Limb (tissue), 2 donors: ENCODE results near the gene CAMK2N1.
"Not testable (repeated sequence)": the region's sequence is repeated elsewhere in the genome, so short reads cannot be mapped to it uniquely, and the experiment has no call there.

Source experiments
- DNase-seq, 2 donors: peaks; one replicate each; pipeline ENCODE4 v3.0.0-alpha.2; 2016; ENCODE audit errors: extremely low spot score in 2 of 2

CAMK2N1 gene

GRCh38 chr1:20485527-20486456 is at the start of gene CAMK2N1:
TSS of gene CAMK2N1 (minus strand) at chr1:20486210. CDS start at chr1:20485379, 831 bp downstream.
- DNase-seq: peak; percentile 23 to 83

DNA sequence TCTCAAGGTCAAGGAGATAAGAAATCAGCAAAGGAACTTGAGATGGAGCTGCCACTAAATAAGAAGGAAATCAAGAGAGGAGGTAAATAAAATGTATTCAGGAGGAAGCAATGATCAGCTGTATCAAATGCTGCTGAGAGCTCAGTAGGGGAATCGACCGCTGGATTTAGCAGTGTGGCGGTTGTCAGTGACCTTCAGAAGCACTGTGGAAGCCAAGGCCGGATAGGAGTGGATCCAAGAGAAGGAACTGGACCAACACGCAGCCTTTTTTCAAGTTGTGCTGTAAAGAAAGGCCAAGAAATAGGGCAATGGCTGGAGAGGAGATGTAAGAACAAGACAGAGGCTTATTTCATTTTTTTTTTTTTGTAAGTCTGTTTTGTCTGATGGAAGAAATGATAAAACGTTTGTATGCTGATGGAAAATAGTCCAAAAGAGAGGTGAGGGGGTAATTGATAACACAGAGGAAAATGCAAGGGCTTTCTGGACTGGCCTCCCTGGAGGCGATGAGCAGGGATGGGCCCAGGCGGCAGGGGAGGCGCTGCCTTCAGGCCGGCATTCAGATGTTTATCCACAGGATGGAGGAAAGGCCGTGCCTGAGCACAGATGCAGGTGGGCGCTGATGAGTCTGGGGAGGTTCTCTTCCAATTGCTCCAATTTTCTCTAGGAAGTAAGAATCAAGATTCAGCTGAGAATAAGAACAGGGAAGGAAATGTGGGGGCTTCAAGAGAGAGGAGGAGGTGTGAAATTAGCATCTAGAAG is 48.8 kb upstream of the CAMK2N1 start:
- DNase-seq: no peak

- DNase-seq: no peak
Observed at GRCh38 chr1:20533635-20534034, 47.6 kb upstream of the CAMK2N1 start.

- no peak for DNase-seq
Observed at GRCh38 chr1:20530901-20531300, 44.9 kb upstream of the CAMK2N1 start.

GRCh38 chr1:20530306-20530705 is 44.3 kb upstream of the CAMK2N1 start:
- no peak for DNase-seq

DNA sequence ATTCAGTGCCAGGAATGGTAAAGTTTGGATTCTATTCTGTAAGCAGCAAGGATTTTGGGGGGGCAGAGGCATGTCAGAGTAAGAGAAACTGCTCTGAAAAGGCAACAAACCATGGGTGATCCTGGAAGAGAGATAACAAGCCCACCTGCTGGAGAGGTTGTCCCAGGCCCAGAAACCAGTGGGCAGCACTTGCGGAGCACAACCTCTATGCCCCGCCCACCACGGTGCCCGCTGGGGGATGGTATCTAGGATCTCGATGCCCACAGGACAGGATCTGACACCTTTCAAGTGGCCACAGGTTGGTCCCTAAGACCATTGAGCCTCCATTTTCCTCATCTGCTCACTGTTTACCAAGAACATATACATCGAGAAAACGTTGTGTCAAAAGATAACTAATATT is 42.2 kb upstream of the CAMK2N1 start:
- DNase-seq: no peak

GRCh38 chr1:20526267-20526666 is 40.3 kb upstream of the CAMK2N1 start:
- DNase-seq: no peak

DNA sequence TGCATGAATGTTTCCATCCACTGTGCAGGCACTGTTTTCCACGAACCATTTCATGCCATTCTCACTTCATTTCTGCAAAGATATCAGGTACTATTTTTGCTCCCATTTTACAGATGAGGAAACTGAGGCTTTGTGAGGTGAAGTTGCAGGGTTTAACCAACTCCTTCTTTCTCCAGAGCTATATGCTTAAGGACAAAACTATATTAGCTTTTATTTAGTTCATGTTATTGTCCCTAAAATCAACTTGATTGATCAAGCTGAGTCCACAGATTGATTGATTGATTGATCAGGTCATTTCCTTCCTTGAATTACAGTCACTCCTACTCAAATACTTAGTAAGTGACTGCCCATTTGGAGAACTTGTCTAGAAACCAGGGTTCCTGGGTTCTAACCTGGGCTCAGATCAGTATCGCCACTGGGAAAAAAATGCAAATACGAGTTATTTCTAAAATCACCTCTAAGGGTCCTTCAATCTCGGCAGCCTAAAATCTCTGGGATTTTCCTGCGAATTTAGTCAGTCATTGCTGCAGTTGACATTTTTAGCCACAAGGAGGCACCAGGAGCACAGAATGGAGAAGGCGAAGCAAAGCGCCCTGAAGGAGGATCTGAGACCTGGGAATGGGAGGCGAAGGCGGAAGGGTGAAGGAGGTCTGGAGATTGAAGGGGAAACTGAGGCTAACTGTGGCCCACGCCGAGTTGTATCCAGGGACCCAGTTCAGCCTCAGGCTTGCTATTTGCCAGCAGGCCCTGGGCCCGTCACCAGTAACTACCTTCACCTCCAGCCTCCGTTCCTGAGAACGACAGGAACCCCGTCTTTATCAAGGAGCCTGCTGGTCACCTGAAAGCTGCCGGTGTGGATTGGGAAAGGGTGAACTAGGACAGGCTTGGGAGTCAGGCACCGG is 36.2 kb upstream of the CAMK2N1 start:
- DNase-seq: peak; percentile 77 to 88

GRCh38 chr1:20519609-20520262 is 33.7 kb upstream of the CAMK2N1 start:
- DNase-seq: not testable (repeated sequence)

- DNase-seq: no peak
Observed at GRCh38 chr1:20511518-20512428, 25.8 kb upstream of the CAMK2N1 start.

DNA sequence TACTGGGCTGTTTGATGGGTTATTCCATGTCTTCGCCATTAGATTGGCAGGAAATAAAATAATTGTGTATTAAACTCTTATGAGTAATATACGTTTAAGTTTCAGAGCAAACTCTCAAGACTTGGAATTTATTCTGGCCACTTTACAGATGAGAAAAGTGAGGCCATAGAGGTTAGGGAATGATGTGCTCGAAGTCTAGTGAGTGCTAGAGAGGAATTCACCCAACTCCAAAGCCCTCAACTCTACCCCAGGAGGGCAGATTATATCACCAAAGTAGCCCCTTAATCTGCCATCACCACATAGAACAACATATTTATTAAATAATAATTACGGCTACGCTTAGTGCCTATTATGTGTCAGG is 22.4 kb upstream of the CAMK2N1 start:
- DNase-seq: no peak

DNA sequence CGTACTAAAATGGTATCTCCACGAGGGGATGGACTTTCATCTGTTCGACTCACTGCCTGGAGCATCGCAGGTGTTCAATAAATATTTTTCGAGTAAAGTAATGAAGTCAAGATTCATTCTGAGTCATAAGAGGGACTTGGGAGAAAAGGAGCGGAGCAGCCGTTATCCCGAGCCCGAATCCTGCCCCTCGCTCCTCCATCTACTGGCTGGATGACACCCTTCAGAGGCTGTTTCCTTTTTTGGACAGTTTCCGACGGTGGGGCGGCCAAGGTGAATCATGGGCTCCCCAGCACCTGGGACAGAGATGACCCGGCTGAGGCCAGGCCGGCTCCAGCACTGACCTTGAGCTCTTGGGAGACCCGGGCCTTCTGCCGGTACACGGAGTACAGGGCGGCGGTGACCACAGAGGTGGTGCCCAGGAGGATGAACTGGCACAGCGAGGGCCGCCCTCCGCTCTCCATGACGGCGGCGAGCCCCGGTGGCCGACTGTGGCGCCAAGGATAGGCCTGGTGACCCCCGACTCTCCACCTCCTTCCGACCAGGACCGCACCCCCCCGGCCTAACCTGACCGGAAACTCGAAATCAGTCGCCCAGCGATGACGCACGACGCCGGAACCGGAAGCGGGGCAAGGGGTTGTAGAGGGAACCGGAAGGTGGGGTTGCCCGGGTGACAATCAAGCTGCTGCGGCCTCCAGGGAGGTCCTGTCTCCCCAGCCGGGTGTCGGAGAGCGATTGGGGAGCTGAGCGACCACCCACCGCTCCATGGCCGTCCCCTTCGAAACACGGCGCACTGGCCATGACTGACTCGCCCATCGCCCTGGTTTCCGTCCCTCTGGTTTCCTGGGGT is 21.8 kb upstream of the CAMK2N1 start, which contains the start of gene MUL1:
MUL1 (minus strand) TSS at position 588 of the 847 bp plus-strand sequence; CDS start at position 461, 127 bp downstream.
- peak; percentile 91 to 98 for DNase-seq

- no peak for DNase-seq
Observed at GRCh38 chr1:20507248-20507563, 21.2 kb upstream of the CAMK2N1 start.

- no peak for DNase-seq
Observed at GRCh38 chr1:20505488-20505887, 19.5 kb upstream of the CAMK2N1 start.

DNA sequence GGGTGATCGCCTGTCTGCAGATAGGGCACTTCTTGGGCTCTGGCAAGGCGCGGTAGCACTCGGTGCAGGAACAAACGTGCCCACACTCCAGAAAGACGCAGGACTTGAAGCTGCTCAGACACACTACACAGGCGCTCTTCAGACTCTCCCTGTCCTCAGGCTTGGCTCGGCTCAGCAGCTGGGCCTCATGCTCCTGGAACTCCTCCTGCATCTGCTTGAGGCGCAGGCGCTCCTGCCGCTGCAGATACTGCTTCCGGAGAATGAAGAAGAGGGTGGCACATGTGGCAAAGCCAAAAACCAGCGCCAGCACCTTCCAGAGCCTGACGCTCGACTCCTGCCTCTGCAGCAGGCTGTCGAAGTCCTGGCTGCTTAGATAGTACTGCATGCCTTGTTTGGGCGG is 14.7 kb upstream of the CAMK2N1 start:
- no peak for DNase-seq

DNA sequence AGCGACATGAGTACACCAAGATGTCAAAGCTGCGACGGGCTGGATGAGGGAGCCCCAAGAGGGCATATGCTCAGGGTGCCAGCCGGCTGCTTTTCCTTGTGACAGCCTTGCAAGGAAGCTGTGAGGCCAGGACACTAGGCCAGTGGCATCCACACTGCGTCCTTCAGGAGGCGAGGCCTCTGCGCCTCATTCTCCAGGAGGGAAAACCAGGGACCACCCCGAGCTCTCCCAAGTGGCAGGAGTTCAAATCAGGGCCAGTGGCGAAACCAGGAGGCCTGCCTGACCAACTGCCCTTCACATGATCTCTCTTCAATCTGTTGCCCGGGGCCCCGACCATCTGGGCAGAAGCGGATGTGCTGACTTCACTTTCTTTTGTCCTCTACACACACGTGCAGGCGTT is 13.7 kb upstream of the CAMK2N1 start:
- no peak for DNase-seq

DNA sequence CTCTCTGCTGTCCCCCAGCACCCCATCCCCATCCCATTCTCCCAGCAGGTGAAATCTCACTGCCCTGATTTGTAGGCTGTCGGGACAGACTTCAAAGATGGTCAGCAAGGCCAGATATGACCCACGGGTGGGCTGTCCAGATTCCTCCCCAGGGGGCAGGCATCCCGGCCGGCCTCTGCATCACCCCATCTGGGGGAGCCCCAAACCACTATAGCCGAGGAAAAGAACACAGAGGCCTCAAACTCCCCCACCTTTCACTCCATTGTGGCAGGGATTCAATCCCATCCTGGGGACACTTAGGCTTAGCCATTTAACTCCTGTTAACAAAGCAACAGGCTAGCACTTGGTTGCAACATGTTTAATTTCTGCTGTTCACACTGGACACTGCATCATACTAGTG is 13.1 kb upstream of the CAMK2N1 start:
- DNase-seq: no peak

DNA sequence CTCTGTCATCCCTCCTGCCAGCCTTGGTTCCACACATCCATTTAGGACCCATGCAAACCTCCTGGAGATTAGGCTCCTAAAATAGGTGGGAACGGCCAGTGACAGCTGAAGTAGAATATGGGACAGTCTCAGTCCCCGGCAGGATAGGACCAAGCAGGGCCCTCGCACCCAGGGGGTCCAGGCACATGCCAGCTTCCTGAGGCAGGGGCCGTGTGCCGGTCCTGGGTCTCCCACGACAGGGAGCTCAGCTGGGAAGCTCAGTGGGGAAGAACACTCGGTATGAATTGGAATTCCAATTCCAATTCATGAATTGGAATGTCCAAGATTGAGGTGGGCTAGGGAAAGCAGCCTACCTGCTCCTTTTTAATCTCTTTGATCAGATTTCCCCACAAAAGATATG is 12.1 kb upstream of the CAMK2N1 start:
- no peak for DNase-seq

DNA sequence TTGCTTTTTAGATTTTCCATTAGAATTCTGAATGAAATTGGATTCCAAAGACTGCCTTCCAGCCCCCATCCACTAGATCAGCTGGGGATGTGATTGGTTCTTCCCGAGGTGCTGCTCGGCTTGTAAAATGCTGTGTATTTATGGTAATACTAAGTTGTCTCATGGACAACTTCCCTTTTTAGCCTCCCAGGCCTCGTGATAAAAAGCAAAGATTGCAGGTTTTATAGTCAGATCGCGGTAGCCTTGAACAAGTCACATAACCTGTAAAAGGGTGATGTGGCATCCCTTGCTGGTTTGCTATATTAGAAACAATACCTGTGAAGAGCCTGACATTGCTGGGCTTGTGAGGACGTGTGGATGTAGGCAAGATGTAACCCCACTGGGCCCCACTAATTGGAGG is 11.5 kb upstream of the CAMK2N1 start:
- no peak for DNase-seq
